Measurements from ENCODE around the gene KRTAP10-10.

- TF ChIP-seq CTCF (IDR thresholded peaks at IDR 0.05; ENCODE audit: insufficient read depth, low read depth, low read length) (no peak), EZH2 (IDR thresholded peaks at IDR 0.05; ENCODE audit: insufficient read depth, low read length) (no peak)
Observed at GRCh38 chr21:44640761-44641160, 3.6 kb downstream of the KRTAP10-10 start.

All from astrocyte (in vitro differentiated cells and primary cell).